HG03521 (cell line): ENCODE data around the gene NNMT.

Source experiments
- ATAC-seq: cut with Tn5 transposase; IDR thresholded peaks from one replicate; pipeline ENCODE4 v1.9.1; 2021; ENCODE audit warnings: mild to moderate bottlenecking, moderate library complexity; ENCODE audit not compliant: unreplicated experiment

NNMT gene

GRCh38 chr11:114262681-114263512 is 33.3 kb upstream of the NNMT start:
- no peak for ATAC-seq

GRCh38 chr11:114263513-114264170 is 32.6 kb upstream of the NNMT start:
- ATAC-seq: no peak

GRCh38 chr11:114264381-114264780 is 31.8 kb upstream of the NNMT start:
- ATAC-seq: no peak

GRCh38 chr11:114265122-114265878 is 30.9 kb upstream of the NNMT start:
- ATAC-seq: no peak

DNA sequence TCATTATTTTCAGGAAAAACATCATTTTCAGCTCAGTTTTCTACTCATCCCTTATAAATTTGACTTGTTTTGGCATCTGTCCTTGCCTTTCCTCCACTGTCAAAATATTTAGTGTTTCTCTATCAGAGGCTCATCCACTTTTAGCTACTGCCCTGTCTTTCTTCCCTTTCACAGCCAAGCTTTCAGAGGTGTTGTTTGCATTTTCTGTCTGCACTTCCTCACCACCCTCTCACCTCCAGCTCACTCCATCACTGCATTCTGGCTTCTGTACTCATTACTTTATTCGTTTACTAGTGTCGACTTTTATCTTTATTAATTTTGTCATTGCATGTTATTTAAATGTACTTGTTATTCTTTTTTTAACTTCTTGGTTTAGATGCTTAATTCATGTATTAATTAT is 26.7 kb upstream of the NNMT start:
- ATAC-seq: no peak

GRCh38 chr11:114270531-114271270 is 25.5 kb upstream of the NNMT start:
- no peak for ATAC-seq

GRCh38 chr11:114271316-114271715 is 24.9 kb upstream of the NNMT start:
- ATAC-seq: no peak

DNA sequence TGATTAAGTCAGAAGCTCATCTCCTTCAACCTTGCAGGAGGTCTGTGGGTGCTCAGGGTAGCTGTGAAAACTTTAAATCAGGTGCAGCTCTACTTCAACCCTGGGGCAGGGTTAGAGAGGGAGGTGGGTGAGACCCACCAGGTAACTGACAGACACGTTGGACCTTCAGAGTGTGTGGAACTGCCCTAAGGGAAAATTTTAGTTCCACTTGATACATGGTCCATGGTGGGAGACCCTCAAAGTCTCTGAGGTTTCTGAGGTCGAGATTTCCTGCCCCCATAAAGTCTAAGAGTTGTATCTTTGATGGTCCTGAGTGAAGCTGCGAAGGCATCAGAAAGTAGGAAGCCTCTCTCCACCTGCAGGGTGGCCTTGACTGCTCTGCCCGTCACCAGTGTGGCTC is 23.9 kb upstream of the NNMT start:
- ATAC-seq: no peak

- ATAC-seq: no peak
Observed at GRCh38 chr11:114273071-114273470, 23.1 kb upstream of the NNMT start.

DNA sequence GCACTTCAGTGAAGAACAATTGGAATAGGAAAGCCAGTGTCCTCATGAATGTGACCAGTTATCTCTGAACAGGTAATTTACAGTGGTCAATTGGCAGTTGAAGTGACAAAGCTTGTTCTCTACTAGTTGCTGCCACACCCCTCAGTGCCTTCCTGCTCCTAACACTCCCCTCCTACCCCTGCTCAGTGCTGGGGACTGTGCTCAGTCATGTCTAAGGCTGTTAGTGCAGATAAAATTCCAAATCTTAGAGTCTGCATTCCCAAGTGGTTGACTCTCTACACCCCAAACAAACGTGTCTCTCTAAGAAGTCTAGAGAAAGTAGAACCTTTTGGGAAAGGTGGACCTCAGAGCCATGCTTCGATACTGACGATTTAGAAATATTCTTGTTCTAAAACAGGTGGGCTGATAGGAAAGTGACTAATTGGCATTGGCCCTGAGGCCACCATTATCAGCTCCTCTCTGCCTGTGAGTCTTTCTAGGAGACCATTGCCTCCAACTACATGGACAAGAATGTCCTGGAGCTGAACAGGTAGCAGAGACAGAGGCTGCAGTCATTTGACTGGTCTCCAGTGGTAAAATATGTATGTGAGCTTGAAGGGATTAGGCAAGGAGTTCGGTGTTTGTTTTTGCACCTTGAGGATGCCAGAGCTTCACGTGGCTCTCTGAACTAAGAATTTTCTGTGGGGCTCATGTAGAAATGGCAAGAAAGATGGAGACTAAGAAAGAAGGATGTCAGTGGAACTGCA is 22.1 kb upstream of the NNMT start:
- ATAC-seq: no peak

GRCh38 chr11:114274637-114275036 is 21.6 kb upstream of the NNMT start:
- ATAC-seq: no peak

- ATAC-seq: no peak
Observed at GRCh38 chr11:114275280-114275679, 20.9 kb upstream of the NNMT start.

GRCh38 chr11:114276077-114276476 is 20.1 kb upstream of the NNMT start:
- no peak for ATAC-seq

DNA sequence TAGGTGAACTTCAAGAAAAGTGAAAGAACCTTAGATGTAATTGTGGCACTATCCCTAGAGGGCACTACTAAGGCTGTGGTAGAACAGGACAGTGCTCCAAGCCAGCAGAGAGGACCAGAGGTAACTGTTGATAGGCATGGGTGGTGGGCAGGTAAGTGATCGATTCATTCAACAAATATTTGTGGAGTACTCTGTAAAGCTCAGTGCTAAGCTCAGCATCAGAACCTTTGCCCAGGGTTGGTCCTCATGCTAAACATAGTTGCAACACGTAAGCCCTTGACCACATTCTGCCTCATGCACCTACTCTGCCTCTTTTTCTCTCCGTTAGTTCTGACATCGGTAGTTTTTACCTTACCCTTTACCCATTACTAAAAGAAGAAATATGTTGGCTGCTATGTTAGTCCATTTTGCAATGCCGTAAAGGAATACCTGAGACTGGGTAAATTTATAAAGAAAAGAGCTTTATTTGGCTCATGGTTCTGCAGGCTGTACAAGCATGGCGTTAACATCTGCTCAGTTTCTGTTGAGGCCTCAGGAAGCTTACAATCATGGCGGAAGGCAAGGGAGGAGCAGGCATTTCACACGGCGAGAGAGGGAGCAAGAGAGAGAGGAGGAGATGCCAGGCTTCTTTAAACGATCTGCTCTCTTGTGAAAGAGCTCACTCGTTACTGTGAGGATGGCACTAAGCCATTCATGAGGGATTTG is 18.4 kb upstream of the NNMT start:
- no peak for ATAC-seq

- ATAC-seq: no peak
Observed at GRCh38 chr11:114278342-114279065, 17.7 kb upstream of the NNMT start.

GRCh38 chr11:114279792-114280546 is 16.2 kb upstream of the NNMT start:
- ATAC-seq: no peak

- ATAC-seq: no peak
Observed at GRCh38 chr11:114280696-114281095, 15.5 kb upstream of the NNMT start.

GRCh38 chr11:114281388-114281956 is 14.7 kb upstream of the NNMT start:
- no peak for ATAC-seq
